Measurements from ENCODE around the gene OR51E1.

OR51E1 gene

GRCh38 chr11:4654635-4655369, 11.0 kb downstream of the OR51E1 start:
- no peak for DNase-seq

GRCh38 chr11:4658629-4659445, 15.1 kb downstream of the OR51E1 start:
- no peak for DNase-seq

- no peak for DNase-seq
Observed at GRCh38 chr11:4662876-4663275, 19.1 kb downstream of the OR51E1 start.

GRCh38 chr11:4664183-4664582, 20.4 kb downstream of the OR51E1 start:
- DNase-seq, result no peak

GRCh38 chr11:4664786-4665185, 21.0 kb downstream of the OR51E1 start:
- no peak for DNase-seq

GRCh38 chr11:4665424-4665823, 21.6 kb downstream of the OR51E1 start:
- DNase-seq, result peak; percentile 50

- DNase-seq, result no peak
Observed at GRCh38 chr11:4671741-4672140, 28.0 kb downstream of the OR51E1 start.

GRCh38 chr11:4672470-4672869, 28.7 kb downstream of the OR51E1 start:
- DNase-seq, result peak; percentile 64

- DNase-seq, result no peak
Observed at GRCh38 chr11:4673781-4674180, 30.0 kb downstream of the OR51E1 start.

- DNase-seq, result no peak
Observed at GRCh38 chr11:4677948-4678347, 34.2 kb downstream of the OR51E1 start.

- DNase-seq, result no peak
Observed at GRCh38 chr11:4680341-4680740, 36.6 kb downstream of the OR51E1 start.

- DNase-seq, result peak; percentile 74
Observed at GRCh38 chr11:4682623-4683419, 39.0 kb downstream of the OR51E1 start.

- DNase-seq, result no peak
Observed at GRCh38 chr11:4684631-4685285, 41.0 kb downstream of the OR51E1 start.

GRCh38 chr11:4695442-4695841, 51.7 kb downstream of the OR51E1 start:
- no peak for DNase-seq

GRCh38 chr11:4697585-4697984, 53.8 kb downstream of the OR51E1 start, which contains the start of gene OR51E2:
TSS of gene OR51E2 (minus strand) at chr11:4697853. CDS start at chr11:4682711, 15,142 bp downstream.
- peak; percentile 53 for DNase-seq

- no peak for DNase-seq
Observed at GRCh38 chr11:4699697-4700435, 56.1 kb downstream of the OR51E1 start.

- no peak for DNase-seq
Observed at GRCh38 chr11:4700436-4700820, 56.6 kb downstream of the OR51E1 start.

GRCh38 chr11:4704054-4704789, 60.4 kb downstream of the OR51E1 start, which contains the start of gene MMP26:
TSS of gene MMP26 (plus strand) at chr11:4704784.
- DNase-seq, result no peak

- DNase-seq, result no peak
Observed at GRCh38 chr11:4704790-4705334, 61.1 kb downstream of the OR51E1 start.
